Epithelial cell of prostate (primary cell): Measurements from ENCODE around the gene SEC61B.
"Not testable (repeated sequence)": the region's sequence is repeated elsewhere in the genome, so short reads cannot be mapped to it uniquely, and the experiment has no call there.

Experiments used
- DNase-seq: peaks from one replicate; pipeline ENCODE4 v3.0.0-alpha.2; 2011; ENCODE audit warnings: low read depth, low spot score
- H3K27ac ChIP-seq: fragments of 450-650 bp; 2 replicates; pipeline ENCODE4 v1.5.1; 2017; ENCODE audit warnings: mild to moderate bottlenecking

Gene SEC61B

DNA sequence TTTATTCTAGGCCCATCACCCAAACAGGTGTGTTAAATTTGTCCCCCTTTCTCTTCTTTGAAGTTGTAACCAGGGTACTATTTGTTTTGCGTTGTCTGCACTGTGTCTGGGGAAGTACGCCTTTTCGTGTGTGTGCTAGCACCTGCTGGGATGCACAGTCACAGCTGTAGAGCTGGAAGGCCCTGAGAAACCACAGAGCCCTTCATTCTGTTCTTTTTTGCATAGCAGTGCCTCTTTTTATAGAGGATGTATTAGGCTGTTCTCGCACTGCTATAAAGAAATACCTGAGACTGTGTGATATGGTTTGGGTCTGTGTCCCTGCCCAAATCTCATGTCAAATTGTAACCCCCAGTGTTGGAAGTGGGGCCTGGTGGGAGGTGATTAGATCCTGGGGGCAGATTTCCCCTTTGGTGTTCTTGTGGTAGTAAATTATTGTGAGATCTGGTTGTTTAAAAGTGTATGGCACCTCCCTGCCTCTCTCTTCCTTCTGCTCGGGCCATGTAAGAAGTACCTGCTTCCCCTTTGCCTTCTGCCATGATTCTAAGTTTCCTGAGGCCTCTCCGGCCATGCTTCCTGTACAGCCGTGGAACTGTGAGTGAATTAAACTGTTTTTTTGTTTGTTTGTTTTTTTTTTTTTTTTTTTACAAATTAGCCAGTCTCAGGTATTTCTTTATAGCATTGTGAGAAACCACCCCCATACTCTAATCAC is 14.0 kb downstream of the SEC61B start:
- no peak overlapping the region for H3K27ac ChIP-seq
- DNase-seq: no peak

DNA sequence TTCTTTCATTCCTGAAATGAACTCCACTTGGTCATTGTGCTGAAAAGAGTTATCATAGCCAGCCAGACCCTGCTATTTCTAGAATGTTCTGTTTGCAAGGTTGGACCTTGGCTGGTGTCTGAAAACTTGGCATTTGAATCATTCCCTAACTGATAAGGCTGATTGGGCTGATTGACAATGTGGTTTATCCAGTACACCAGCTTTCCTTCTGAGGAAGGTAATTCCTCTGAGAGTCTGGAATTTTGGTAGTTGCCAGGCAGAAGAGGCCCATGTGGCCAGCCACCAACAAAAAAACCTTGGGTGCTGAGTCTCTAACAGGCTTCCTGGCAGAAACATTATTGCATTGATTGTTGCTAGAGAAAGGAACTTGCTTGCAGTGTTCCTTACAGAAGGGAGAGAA is 15.3 kb downstream of the SEC61B start:
- no peak for DNase-seq

DNA sequence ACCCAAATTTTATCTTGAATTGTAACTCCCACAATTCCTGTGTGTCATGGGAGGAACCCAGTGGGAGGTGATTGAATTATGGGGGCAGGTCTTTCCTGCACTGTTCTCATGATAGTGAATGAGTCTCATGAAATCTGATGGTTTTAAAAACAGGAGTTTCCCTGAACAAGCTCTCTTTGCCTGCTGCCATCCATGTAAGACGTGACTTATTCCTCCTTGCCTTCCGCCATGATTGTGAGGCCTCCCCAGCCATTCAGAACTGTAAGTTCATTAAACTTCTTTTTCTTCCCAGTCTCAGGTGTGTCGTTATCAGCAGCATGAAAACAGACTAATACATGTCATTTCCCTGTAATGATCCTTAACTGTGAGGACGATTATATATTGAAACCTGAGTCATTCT is 15.8 kb downstream of the SEC61B start:
- H3K27ac ChIP-seq, DNase-seq: not testable (repeated sequence)

More for the DNA sequence above, 15.3 kb downstream of the SEC61B start:
- H3K27ac ChIP-seq: no peak overlapping the region

DNA sequence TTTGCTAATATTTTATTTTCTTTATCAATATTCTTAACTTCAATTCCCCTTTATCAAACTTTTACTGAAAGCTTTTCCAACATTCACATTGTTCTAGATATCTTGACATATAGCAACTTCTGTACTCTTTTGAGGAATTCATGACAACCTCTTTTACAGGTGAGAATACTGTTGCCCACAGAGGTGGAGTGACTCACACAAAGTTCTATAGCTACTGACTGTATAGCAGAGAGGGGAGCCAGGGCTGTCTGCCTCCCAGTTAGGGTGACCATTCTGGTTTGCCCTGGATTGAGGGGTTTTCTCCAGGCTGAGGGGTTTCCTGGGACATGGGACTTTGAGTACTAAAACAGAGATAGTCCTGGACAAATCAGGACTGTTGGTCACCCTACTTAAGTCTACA is 16.2 kb downstream of the SEC61B start:
- DNase-seq: no peak
- no peak overlapping the region for H3K27ac ChIP-seq

DNA sequence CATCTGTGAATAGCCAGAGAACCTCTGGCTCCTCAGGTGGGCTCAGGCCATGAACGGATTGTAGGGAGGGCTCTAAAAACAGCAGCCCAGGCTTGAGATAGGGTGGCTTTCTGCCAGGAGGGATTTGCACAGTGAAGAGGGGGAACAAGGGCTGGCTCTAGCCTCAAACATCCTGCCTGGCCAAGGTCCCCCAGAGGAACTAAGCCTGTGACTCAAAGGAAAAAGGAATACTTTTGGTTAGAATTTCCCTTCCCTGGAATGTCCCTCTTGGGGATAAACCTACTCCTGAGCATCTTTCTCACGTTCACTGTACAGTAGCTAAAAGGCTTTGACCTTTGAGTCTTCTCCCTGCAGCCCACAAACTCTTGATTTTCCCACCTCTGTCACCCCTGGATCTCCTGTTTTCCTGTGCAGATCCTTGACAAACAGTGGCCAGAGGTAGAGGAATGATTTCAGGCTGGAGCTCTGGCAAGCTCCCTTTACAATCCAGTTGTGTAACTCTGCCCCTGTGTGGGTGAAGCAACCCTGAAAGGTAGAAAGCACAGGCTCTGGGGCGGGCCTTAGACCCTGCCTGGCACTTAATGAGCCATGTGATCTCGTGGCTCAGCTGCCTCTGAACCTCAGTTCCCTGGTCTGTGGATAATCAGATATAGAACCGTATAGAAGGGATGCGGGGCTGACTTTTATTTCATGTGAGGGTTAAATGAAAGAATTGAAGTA is 17.4 kb downstream of the SEC61B start:
- no peak for DNase-seq
- H3K27ac ChIP-seq: no peak overlapping the region

DNA sequence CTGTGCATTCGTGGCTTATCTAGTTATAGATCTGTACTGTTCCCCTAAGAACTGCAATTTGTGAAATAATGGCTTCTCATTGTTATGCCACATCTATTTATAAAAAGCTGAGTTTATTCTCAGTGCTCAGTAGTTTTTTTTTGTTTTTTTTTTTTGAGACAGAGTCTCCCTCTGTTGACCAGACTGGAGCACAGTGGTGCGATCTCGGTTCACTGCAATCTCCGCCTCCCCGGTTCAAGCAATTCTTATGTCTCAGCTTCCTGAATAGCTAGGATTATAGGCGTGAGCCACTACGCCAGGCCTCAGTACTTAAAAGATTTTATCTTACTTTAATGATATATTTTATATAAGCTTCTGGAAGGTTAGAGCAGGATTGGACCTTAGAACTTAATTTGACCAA is 19.0 kb downstream of the SEC61B start:
- H3K27ac ChIP-seq: no peak overlapping the region
- DNase-seq: no peak

DNA sequence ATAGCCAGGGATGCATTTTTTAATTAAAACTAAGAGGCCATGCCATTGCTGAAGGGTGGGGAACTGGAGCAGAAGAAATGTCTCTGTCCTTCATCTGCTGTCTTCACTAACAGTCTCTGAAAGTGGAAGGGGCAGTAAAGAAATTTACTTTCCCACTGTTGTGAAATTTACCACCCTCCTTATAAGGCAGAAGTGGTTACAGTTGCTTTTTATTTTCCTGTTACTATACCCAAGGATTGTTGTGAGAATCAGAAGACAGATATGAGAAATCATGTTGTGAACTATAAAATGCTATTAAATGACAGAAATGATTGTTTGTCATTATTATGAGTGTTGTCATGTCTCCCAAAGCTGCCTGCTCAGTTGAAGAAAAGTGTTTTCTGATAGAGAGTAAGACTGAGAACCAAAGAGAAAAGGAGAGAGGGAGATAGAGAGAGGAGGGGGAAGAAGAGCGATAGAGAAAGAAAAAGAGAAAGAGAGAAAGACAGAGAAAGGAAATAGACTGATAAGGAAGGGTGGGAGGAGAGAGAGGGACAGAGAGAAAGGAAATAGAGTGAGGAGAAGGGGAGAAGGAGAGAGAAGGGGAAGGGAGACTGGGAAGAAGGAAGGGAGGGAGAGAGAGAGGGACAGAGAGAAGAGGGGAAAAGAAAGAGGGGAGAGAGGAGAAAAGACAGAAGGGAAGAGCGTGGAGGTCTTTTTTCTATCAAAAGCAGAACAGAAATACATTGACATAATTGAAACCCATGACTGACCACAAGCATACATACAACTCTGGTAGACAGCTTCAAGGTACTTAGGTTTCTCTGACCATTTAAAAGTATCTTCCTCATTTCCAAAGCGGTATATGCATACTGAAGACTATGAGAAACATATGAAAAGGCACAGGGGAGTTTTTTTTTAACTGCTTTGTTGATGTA is 22.5 kb downstream of the SEC61B start:
- no peak for DNase-seq
- H3K27ac ChIP-seq: no peak overlapping the region

DNA sequence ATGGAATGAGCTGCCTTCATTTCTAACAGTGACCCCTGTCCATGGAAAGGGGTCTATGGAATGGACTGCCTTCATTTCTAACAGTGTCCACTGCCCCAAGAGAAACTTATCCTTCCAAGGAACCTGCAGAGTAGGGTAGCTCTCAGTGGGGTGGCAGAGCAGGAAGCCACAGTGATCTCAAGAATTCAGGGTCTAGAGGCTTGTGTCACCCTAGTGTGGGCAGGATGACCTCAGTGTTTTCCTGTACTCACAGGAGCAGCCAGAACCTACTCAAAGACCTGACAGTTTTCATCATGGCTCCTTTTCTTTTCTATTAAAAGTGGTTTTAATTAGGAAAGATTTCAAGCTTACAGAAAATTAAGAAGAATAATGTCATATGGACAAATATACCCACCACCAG is 27.5 kb downstream of the SEC61B start:
- no peak overlapping the region for H3K27ac ChIP-seq
- DNase-seq: no peak

DNA sequence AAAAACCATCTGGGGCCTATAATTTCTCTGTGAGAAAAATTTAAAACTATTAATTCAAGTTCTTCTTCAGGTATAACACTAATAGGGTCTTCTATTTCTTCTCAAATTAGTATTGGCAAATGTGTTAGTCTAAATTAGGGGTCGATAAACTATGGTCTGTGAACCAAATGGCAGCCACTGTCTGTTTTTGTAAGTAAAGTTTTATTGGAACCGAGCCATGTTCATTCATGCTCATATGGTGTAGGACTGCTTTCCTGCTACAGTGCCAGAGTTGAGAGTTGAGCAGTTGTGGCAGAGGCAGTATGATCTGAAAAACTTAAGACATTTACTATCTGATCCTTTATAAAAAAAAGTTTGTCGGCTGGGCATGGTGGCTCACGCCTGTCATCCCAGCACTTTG is 29.1 kb downstream of the SEC61B start:
- DNase-seq: no peak
- H3K27ac ChIP-seq: no peak overlapping the region

DNA sequence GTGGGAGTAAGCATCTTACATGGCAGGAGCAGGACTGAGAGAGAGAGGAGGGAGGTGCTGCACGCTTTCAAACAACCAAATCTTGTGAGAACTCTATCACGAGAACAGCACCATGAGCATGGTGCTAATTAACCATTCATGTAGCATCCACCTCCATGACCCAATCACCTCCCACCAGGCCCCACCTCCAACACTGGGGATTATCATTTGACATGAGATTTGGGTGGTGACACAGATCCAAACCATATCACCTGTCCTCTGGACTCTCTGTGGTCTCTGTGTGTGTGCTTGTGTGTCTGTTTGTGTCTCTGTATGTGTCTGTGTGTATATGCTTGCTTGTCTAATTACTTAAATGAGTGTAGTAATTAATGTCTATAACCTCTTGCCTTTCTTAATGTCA is 31.1 kb downstream of the SEC61B start:
- no peak overlapping the region for H3K27ac ChIP-seq
- no peak for DNase-seq

DNA sequence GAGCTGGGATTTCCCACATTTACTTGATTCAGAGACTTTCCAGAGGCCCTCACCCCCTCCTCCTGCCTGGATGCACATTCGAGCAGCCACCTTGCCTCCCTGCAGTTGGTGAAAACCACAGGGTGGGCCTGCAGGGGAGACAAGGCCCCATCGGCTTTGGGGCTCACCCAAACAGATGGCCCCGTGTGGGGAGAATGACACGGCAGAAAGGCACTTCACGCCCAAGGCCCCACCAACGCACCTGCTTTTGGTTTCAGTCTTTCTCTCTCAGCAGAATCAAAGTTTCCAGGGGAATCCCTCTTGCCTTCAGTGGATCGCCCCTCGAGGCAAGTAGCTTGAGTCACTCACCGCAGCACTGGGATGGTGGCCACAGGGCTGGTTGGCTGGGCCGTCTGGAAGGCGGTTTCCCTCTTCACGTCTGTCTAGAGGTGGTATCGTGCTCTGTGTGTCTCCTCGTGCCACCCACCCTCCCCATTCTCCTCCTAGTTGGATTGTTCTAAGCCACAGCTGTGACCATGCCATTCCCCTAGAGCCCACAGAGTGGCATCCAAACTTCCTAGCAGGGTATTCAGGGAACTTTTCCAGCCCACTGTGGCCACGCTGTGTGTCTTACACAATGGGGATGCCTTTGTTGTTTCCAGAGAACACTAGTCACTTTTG is 31.8 kb downstream of the SEC61B start:
- DNase-seq: no peak
- H3K27ac ChIP-seq: no peak overlapping the region

DNA sequence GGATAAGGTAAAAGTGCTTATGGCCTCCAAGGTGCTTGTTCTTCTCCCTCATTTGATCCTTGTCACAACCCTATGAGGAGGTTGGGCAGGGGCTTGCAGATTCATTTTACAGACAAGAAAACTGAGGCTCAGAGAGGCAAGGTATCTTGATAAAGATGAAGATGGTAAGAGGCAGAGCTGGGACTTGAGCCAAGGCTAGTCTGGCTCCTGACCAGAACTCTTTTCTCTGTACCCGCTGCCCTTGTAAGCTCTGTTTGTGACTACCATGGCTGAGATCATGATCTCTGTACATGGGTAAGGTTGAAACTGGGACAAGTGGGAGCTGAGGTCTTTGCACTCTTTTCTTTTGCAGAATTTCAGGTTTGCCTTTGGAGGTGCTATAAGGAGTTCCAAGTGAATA is 33.6 kb downstream of the SEC61B start:
- DNase-seq: no peak
- H3K27ac ChIP-seq: no peak overlapping the region

DNA sequence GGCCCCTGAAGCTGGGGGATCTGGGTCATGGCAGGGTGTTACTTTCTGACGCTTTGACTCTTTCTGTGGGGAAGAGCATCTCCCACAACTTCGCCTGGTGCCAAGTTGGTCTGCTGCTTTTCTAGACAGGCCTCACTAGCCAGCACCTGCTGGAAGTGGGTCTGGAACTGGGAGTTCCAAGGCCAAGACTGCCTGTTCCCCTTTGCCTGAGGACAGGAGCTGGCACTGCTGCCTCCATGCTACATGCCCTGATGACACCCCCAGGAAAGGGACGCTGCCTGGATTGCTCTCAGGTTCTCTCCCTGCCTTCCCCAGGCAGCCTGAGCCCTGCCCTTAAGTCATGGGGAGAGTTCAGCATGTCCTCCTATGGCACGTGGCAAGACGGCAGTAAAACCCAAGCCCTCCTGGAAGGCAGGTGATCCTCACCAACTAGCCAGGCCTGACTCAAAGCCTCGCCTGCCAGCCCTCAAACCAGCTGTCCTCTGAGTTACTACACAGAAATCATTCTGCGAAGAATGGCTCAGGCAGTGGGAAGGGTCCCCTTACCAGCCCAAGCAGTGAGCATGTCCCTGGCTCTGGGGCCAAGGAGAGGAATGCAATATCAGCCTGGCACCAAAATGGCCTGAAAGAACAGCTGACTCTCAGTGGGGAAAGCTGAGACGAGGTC is 35.8 kb downstream of the SEC61B start:
- DNase-seq: no peak
- no peak overlapping the region for H3K27ac ChIP-seq

DNA sequence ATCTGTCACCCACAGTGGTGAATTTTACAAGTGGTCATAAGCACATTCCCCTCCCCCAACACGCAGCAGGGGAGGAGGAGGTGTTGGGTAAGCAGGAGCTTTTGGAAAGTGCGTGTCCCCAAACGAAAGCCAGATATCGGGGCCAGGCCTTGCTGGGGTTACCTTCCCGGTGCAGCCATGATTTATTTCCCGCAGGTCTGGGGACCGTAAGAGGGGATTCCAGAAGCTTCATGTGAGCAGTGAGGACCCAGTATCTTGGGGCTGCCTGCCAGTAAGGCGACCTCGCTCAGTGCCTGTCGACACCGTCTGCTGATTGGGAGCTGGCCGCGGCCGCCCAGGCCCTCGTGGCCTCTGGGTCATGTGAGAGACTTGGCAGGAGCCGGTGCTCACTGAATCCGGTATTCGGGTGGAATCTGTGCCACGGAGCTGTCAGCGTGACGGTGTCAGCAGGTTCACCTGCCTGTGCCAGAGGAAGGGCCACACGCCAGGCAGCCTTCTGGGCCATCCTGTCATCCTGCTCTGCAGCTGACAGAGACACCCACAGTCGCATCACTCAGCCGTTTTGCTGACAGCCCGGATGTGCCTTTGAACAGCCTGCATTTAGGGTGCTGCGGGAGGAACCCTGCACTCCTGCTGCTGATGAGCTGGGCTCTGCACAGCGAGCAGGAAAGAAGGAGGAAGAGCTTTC is 37.3 kb downstream of the SEC61B start:
- DNase-seq: no peak
- H3K27ac ChIP-seq: no peak overlapping the region

DNA sequence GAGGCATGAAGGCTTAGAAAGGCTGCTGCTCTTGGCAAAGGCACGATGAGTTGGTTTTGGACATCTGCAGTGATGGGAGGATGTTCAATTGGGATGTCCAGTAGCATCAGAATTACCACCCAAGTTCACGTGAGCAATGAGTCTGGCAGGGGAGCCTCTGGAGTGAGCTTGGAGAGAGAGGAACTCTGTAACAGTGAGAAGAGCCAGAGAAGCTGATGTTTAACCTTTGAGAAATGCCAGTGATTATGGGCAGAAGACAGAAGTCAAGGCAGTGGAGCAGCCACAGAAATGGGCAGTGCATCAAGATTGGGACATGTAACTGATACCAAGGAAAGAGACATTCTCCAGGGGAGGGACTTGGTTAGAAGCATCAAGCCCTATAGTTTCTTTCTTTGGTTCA is 39.8 kb downstream of the SEC61B start:
- no peak for DNase-seq

DNA sequence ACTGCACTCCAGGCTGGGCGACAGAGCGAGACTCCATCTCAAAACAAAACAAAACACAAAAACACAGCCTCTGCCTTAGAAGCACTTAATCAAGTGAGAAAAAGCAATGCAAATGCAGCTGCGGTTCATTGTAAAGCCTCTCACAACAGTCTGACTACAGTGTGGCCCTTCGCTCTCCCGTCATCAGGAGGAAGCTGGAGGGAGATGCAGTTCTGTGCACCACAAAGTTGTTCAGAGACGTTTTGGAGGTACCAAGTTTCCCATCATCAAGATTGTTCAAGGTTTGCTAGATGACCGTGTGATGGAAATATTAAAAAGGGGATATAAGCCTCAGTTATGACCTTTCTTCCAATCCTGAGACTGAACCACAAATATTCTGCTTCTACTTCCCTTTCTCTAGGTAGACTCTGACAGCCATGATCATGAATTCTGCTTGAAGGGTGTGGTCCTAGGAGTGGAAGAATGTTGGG is 40.9 kb downstream of the SEC61B start:
- DNase-seq: no peak
- no peak overlapping the region for H3K27ac ChIP-seq

More for the DNA sequence above, 39.8 kb downstream of the SEC61B start:
- H3K27ac ChIP-seq: no peak overlapping the region

DNA sequence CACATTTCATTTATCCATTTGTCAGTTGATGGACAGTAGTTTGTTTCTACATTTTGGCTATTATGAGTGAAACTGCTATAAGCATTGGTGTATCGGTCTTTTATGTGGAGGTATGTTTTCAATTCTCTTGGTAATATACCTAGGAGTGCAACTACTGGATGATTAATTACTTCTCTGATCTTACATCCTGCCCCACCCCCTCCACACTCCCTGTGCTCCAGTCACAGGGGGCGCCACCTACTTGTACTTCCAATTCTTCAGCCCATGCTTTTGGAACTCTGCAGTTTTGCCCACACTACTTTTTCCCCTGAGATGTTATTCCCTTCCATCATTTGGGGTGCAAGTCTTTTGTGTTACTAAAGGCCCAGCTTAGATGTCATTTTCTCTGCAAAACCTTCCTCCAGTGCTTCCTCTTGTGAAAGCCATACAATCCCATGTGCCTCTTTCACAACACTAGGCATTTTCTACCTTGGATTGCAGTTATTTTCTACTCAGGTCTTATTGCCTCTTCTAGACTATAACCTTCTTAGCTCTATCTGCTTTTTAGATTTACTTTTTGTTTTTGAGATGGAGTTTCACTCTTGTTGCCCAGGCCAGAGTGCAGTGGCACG is 42.1 kb downstream of the SEC61B start:
- no peak overlapping the region for H3K27ac ChIP-seq
- DNase-seq: no peak

DNA sequence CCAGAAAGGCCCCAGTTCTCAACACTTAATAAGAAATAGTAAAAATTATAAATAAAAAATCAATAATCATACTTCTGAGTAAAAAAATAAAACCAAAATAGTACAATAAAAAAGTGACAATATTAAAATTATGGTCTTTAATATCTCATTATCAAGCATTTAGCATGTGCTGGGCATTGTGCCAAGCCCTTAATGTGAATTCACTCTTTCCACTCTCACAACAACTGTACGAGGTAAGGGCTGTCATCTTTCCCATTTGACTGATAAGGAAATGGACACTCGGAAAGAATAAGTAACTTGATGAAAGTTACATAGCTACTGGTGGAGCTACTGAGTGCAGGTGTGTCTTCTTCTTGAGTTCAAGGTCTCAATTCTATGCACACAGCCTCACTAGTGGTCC is 43.6 kb downstream of the SEC61B start:
- no peak for DNase-seq
- no peak overlapping the region for H3K27ac ChIP-seq
